GM10847 (cell line): Measurements from ENCODE around the gene PMFBP1.

ENCODE experiments used
- POLR2A ChIP-seq: IDR thresholded peaks from 2 replicates; pipeline ENCODE4 v1.6.1; 2011; ENCODE audit not compliant: insufficient read length; ENCODE audit errors: extremely low read depth

Gene PMFBP1

DNA sequence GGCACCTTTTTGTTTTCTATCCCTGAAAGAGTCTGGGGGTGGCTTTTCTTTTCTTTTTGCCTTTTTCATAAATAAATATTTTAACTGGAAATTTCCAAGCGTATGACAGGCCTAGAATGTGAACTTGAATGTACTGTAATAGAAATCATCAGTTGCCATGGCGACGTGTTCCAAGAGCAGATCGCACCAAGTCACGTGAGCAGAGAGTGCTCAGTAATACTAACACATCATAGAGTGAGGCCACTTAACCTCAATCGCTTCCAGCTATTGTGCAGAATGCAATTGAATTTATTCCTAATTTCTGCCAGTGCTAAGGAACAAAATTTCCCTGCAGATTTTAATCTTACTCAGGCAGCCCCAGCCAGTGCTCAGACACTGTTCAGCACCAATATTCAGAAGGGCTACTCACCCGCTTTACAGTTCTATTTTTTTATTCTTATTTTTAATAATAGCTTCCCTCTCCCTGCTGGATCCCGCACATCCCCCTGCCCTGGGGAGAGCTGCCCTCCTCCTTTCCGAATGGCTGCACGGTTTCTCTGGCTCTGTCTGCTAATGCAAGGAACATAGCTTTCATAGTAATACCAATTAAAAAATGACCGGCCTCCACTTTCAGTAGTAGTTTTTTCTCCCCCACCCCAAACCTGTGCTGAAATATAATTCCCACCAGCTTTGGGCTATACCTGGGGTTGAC, 26.2 kb upstream of the PMFBP1 start:
- TF ChIP-seq POLR2A: no peak

- TF ChIP-seq POLR2A: no peak
Observed at GRCh38 chr16:72197545-72197944, 25.6 kb upstream of the PMFBP1 start.

DNA sequence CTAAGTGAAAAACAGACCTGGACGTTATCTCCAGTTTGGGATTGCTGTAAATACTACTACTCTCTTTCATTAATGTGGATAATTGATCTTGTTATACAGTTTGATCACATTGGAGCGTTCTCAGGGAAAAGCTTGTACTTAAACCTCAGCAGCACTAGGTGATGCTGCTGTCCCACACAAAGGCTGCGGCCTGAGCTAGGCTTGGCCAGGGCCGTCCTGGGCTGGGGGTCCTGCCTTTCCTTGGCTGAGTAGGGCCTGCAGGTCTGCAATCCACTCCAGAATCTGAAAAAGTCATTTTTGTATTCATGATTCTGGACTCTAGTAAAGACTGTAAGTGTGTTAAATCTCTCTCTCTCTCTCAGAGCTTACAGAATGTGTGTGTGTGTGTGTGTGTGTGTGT, 23.7 kb upstream of the PMFBP1 start:
- no peak for TF ChIP-seq POLR2A

DNA sequence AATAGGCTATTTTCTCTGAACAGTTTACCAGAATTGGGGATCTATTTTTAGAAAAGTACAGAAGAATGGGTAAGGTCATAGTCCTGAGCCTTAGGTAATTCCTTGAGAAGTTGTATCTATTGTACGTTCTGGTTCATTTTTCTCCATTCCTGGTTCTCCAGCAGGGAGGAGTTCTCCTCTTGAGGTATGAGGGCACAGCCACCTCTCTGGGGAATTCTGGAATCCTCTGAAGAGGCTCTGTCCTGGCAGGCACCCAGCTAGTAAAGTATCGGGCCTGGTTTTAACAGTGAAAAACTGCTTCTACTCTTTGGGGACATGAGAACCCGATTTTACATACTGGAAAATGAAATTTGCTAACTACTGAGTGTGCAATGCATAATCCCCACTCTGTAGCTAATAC, 19.6 kb upstream of the PMFBP1 start:
- TF ChIP-seq POLR2A: no peak

- no peak for TF ChIP-seq POLR2A
Observed at GRCh38 chr16:72189865-72190371, 18.0 kb upstream of the PMFBP1 start.

DNA sequence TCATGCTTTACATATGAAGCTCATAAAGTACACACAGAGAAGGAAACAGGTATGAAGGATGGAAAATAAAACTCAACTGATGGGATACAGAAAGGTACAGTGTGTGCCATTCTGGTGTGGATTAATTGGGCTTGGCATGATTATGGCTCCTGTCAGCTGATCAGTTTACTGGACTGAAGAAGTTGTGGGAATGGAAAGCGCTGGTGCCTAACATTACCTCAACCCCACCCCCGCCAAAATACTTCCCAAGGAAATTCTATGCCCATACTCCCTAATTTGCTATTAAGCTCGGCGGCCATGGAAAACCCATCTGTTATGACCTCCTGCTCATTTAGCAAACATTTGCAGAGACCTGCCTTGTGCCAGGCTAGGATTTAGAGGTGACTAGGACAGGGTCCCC, 16.6 kb upstream of the PMFBP1 start:
- TF ChIP-seq POLR2A: no peak

DNA sequence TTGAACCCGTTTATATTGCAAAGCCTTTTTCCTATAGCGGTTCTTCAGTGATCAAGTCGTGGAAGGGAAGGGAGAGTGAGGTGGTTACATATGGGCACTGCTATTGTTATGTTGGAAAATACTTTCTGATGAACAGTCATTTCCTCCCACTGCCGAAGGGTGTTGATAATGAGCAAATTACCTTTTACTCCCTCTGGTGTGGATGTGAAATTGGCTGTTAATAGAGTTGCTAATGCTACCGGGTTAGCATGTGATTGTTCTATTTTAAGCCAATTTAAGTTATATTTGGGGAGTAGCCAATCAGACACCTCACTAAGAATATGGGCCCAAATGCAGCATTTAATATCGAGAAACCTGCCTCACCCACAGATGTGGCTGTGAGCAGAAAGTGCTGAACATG, 15.6 kb upstream of the PMFBP1 start:
- no peak for TF ChIP-seq POLR2A

GRCh38 chr16:72182976-72183375, 11.0 kb upstream of the PMFBP1 start:
- TF ChIP-seq POLR2A: no peak

DNA sequence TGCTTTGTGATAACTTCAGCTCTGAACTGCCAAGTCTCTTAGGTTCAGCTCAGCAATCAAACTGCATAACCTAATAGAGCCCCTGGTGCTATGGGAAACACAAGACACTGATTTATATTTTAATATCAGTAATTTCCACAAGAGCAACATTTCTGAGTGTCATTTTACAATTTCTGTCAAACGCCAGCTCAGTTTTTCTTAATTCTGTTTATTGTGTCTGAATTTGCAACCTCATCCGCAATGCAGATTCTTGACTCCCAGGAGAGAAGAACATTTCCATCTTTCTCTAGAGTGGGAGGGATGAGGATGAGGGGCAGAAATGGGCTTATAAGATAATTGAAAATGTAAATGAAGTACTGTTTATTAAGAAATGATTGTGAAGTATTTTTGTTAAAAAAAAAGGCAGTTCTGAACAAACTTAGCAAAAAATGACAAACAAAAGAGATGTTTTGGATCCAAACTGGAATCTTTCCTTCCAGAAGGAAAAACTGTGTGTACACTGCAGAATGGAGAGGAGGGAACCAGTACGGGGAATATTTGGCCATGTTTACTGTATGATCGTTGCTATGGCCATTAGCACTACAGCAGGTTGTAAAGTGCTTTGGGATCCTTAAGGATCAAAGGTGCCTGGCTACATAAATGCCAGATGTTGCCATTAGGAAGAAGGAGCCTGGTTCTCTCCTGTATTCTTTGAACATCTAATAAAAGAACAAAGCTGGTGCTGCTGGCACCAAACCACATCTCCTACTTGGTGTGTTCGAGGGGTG, 7.4 kb upstream of the PMFBP1 start:
- no peak for TF ChIP-seq POLR2A

DNA sequence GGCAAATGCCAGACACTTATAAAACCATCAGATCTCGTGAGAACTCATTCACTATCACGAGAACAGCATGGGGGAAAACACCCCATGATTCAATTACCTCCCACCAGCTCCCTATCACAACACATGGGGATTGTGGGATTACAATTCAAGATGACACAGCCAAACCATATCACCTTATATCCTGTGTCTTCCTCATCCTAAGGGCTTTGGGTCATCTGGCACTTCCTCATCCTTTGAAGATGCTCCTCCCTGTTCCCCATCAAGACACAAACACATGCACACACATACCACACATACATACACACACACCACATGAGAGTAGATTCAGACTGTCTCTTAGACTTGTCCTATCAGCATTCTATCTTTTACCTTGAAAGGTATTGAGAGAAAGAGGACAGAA, 2.8 kb upstream of the PMFBP1 start:
- no peak for TF ChIP-seq POLR2A

DNA sequence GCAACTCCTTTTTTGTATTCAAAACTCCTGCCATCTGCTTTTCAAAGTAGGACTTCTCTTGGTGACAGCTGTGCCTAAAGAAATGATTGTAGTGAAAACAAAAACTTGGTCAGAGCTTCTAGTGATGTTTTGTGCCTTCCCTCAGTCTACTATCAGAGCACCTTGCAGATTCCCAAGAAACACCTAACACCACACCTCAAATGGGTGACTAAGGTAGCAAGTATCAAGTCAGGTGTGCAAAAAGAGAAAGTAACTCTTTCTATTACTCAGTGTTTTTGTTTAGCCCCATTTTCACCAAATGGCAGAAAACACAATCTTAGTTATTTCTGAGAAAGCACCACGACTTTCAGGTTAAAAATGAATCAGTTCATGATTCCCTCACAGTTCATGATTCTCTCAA, 2.0 kb upstream of the PMFBP1 start:
- no peak for TF ChIP-seq POLR2A

DNA sequence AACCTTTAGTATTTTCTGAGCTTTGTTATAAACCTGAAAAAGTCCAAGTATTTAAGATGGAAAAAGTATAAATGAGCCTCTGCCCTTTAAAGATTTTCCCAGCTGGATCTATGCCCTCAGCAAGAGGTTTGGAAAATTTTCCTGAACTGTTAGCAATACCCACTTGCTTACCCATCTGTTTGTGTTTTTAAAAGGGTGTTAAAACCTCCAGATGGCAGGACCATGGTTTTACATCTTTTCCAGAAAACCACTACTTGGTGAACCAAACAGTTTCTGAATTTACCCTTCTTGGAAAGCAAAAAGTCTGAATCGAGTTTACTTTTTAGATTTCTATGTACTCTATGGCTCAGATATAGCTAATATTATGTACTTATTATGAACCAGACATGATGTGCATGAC, 719 bp downstream of the PMFBP1 start:
- TF ChIP-seq POLR2A: no peak

DNA sequence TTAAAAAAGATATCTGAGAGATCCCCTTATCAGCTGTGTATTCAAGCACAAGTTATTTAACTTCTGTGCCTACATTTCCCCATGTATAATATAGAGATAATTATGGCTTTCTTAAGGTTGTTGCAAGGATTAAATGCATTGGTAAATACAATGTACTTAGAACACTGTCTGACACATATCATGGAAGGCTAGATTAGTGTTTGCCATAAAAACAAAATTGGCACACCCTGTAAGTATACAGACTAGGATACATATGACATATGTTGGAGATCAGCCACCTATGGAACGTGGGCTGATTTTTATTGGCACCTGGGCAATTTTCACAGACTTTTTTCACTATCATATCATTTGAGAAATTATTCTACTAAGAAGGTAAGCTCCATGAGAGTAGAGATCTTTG, 2.2 kb downstream of the PMFBP1 start:
- TF ChIP-seq POLR2A: no peak

- TF ChIP-seq POLR2A: no peak
Observed at GRCh38 chr16:72168365-72168764, 3.6 kb downstream of the PMFBP1 start.

DNA sequence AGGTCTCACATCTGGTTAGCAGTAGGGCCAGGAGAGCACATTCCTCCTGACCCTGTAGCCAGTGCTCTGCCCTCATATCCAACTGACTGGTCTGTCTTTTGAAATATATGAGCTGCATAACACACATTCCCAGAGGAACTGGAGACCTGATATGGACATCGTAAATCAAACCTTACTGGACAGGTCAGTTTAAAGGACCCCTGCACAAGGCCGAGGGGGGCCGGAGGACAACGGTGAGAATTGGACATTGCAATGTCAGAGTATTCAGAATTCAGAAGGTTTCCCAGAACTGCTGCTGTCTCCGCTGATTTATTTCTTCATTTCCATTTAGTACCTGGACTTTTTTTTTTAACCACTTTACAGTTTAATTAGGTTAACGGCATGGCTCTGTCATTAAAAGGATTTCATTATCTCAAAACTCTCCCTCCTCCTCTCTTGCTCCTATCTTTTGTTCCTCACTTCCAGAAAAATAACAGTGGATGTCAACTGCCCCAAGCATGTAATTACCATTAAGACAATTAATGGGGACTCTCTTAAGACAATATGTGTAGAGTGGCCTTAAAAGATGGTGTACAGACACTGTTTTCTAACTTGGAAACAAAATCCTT, 4.9 kb downstream of the PMFBP1 start:
- TF ChIP-seq POLR2A: no peak

- TF ChIP-seq POLR2A: no peak
Observed at GRCh38 chr16:72166151-72166550, 5.8 kb downstream of the PMFBP1 start.

DNA sequence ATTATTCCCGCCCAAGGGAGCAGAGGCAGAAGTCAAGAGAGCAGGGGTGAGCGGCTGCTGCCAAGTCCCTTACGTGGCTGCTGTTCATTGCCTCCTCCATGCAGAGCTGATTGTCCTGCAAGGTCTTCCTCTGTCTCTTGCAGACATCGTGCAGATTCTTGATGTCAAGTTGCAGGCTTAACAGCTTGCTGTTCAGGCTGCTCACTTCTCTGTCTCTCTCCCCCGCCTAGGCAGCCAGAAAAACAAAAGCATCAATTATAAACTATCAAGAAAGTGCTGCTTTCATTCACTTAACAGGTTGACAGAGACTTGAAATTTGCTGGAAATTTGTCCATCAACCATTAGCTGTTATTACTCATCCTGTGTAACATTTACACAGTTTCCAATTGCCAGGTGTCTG, 7.3 kb downstream of the PMFBP1 start:
- no peak for TF ChIP-seq POLR2A

- TF ChIP-seq POLR2A: no peak
Observed at GRCh38 chr16:72162105-72162692, 9.8 kb downstream of the PMFBP1 start.
